NCI-H1436 treated with DMSO at 0.1 percent for 48 hours (cell line): ENCODE measurements around the gene SPATC1L.
"Not testable (repeated sequence)": the region's sequence is repeated elsewhere in the genome, so short reads cannot be mapped to it uniquely, and the experiment has no call there.

Source experiments
- DNase-seq: peaks from one replicate; lab custom pipeline; 2025; lab: John Stamatoyannopoulos, UW

SPATC1L gene

DNA sequence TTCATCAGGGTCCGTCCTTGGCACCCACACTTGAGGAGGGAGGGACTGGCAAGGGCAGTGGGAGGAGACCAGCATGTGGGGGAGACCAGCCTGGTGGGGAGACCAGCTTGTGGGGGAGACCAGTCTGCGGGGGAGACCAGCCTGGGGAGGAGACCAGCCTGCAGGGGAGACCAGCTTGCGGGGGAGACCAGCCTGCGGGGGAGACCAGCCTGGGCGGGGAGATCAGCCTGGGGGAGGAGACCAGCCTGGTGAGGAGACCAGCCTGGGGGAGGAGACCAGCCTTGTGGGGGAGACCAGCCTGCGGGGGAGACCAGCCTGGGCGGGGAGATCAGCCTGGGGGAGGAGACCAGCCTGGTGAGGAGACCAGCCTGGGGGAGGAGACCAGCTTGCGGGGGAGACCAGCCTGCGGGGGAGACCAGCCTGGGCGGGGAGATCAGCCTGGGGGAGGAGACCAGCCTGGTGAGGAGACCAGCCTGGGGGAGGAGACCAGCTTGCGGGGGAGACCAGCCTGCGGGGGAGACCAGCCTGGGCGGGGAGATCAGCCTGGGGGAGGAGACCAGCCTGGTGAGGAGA is 836 bp downstream of the SPATC1L start:
- DNase-seq, result not testable (repeated sequence)

DNA sequence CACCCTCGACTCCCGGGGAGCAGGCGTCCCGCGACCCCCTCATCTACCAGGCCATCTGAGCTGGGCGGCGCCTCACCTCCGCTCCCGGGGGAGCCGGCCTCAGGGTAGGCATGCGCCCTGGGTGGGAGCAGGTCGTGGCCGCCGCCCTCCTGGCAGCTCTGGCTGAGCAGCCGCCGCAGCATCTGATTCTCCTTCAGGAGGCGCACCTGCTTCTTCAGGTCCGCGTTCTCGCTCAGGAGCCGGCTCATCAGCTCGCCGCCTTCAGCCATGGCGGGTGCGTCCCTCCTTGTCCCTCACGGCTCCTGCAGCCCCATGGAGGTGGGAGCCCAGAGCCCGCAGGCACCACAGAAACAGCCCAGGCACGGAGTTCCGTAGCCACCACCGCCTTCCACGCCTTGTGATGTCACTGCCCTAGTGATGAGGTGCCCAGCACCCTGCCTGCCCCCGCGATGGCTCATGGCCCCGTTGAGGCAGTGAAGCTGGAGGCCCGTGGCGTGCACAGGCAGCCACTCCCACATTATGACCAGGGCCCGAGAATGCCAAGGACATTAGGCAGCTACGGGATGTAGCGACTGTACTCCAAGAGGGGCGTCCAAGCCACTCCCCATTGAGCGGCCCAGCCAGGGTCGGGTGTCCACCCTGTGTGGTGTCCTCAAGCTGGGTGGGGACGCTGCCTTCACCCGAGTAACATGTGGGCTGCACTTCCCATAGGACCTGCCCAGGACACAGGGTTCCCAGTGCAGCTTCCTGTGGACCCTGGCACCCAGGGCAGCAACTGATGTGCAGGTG is 1.5 kb downstream of the SPATC1L start:
- DNase-seq, result no peak

DNA sequence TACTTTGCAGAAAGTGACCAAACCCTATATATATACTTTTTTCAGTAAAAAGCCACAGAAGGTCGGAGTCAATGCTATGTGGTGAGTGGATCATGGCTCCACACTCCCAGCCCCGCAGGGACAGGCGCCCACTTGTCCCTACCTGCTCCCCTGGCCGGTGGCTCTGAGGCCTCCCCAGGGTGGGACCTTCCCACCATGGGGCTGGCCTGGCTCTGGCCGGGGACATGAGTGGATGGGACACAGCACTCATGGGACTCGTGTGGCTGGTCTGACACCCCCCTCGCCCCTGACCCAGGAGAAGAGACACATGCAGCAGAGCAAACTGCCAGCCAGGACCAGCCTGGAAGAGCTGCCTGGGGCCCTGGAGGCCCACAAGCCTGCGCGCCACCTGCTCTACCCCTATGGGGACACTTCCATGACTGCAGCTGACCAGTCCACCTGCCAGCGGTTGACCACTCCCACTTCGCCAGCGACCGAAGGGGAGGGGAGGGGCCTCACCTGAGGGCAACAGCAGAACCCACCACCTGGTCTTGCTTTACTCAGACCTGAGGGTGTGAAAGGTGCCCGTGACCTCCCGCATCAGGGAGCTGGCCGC is 2.2 kb downstream of the SPATC1L start:
- DNase-seq, result no peak

DNA sequence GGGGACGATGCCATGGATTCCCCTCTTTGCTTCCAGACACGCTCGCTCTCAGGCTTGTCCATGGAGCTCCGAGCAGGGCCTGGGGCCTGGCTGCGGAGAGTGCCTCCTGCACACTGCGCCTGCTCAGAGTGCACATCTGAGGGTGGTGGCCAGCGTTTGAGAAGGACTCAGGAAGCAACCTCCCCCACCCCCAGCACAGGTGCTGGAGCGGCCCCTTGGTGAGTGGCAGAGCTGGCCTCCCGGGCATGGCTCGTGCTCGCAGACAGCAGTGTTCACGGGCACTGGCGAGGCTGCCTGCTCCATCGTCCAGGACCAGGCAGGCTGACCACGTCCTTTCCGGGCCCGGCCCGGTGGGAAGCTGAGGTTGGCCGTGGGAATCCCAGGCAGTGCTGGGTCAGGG is 2.8 kb downstream of the SPATC1L start:
- DNase-seq, result no peak

DNA sequence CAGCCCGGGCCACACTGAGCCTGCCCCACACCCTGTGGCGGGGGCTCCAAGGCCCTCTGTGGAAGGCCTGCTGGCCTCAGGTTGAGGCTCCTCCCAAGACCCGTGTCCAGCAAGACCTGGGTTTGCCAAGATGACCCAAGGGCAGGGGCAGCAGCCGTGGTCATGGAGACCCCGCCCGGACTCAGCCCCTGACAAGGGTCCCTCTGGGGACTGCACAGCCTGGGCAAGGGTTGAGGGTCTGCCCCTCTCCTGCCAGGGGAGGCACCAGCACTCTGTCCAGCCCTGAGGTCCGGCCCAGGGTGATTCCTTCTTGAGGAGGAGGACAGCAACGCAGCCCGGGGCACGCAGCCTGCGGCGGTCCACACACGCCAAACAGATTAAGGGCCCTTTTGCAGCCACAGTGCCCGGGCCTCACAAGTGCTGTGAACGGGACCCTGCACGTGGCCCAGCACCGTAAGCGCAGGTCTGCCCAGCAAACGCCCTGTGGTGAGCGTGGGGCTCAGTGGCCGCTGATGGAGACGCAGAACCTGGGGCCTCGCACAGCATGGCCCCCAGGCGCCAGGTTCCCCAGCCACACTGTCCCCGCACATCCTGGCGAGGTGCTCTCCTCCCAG is 3.4 kb downstream of the SPATC1L start:
- DNase-seq, result no peak

DNA sequence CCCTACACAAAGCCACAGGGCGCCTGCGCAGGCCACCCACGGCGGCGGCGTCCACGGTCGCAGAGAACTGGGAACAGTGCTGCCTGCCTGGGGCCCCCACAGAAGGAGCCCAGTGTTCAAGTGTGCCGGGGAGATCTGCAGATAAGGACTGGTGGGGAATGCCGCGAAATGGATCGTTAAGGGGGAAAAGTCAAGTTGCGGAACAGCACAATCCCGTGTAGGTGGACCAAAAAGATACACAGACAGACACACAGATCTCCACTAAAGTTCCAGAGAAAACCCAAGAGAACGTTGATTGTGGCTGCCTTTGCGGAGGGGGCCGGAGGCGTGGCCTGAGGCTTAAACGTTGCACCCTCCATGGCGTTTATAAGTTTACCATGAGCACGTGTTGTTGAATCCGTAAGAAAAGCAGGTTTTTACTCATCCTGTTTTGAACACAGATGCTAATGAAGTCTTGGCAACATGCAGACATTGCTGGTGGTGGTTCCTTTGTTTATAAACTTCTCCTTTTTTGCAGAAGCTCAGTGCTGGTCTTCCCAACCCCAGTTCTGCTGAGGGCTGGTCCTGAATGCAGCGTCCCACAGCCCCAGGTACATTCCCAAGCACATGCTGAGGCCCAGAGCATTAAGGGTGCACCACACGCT is 4.1 kb downstream of the SPATC1L start:
- no peak for DNase-seq

DNA sequence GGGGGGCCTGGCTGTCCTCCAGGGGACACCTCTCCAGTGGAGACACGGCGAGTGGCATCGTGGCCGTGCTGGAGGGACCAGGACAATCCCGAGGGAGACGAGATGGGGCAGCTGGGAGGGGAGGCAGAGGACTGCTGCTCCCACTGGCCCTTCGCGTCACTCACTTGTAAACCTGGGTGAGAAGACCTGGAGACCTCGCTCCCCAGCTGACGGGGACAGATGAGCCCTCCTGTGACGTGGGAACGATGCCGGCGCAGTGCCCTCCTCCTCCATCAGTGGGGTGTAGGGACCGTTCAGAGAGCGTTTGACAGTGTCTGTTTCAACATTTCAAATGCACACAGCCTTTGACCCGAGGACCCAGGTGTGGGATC is 4.6 kb downstream of the SPATC1L start:
- no peak for DNase-seq

DNA sequence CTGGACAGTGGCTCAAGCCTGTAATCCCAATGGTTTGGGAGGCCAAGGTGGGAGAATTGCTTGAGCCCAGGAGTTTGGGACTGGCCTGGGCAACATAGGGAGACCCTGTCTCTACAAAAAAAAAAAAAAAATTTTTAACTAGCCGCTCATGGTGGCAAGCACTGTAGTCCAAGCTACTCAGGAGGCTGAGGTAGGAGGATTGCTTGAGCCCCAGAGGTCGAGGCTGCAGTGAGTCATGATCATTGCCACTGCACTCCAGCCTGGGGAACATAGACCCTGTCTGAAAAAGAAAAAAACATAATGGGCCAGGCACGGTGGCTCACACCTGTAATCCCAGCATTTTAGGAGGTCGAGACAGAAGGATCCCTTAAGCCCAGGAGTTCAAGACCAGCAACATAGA is 5.3 kb downstream of the SPATC1L start:
- no peak for DNase-seq

DNA sequence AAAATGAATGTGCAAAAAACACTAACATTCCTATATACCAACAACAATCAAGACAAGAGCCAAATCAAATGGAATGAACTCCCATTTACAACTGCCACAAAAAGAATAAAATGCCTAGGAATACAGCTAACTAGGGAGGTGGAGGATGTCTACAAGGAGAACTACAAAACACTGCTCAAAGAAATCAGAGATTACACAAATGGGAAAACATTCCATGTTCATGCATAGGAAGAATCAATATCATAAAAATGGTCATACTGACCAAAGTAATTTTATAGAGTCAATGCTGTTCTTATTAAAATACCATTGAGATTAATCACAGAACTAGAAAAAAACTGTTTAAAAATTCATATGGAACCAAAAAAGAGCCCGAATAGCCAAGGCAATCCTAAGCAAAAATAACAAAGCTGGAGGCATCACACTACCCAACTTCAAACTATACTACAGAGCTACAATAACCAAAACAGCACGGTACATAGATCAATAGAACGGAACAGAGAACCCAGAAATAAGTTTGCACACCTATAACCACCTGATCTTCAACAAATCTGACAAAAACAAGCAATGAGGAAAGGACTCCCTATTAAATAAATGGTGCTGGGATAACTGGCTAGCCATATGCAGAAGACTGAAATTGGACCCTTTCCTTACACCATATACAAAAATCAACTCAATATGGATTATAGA is 7.7 kb downstream of the SPATC1L start:
- DNase-seq, result not testable (repeated sequence)

DNA sequence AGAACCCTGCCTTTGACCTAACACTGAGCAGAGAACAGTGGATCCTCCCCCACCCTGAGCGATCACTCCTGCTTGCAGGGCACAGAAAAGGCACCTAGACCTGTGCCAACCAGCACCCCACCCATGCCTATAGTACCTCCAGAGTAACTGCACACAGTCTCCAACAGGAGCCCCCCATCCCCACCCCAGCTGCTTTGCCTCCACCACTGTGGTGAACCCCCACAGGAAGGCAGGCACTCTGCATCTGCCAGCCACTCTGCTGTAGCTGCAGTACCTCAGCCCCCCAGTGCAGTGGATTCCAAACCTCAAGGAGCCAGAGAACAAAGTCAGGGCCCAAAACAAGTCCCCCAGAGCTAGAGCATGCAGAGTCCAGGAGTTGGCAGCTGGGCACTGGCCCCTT is 10.7 kb downstream of the SPATC1L start:
- no peak for DNase-seq

DNA sequence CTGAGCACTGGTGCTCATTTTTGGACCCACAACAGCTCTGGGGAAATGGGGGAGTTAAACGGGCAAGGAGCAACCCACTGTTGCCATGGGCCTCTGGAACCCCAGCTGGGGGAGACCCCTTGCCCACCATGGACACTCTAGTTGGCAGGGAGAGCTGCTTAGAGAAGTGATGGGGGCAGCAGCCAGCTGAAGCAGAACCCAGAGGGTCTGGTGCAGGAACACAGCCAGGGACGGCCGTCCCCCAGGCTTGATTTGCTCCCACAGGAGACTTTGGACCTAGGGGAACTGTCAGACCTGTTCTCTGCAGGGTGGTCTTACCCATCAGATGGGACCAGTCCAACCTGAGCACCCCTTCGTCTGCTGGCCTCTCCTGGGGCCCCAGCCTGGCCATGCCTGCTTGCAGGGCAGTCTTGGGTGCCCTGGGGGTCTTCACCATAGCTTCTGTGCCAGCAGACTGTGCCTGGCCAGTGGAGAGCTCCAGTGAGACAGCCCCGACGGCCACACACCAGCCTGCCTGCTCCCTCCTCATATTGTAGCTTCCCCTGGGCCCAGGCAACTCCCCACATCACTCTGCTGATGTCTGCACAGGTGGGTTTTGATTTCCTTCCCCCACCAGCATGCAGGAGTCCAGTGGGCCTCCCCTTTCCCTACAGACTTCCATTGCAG is 11.3 kb downstream of the SPATC1L start:
- no peak for DNase-seq

DNA sequence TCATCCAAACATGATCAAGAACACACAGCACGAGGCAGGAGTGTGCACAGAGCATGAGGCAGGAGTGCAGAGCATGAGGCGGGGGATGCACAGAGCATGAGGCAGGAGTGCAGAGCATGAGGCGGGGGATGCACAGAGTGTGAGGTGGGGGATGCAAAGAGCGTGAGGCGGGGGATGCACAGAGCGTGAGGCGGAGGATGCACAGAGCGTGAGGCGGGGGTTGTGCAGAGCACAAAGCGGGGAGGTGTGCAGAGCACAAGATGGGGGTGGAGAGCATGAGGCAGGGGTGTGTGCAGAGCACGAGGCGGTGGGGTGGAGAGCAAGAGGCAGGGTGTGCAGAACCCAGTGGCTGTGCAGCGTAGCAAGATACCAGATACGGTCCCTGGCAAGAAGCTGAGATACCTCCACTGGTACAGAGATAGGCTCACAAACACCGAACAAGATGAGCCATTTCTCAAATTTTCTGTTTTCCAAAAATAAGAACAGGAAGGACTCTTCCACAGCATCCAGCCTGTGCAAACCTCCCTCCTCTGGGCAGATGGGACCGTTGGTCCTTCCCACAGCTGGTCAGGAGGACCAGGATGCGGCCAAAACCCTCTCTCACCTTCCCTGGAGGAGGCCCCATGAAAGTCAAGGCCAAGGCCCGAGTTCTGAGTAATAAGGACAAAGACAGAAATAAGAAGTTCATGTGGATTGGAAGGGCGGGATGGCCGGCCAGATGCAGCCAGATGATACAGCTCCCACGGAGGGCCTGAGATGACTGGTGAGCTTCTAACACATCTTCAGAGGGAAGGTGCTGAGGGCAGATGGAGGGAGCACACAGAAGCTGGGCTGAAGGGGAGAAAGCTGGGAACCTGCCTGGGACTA is 12.0 kb downstream of the SPATC1L start:
- no peak for DNase-seq

DNA sequence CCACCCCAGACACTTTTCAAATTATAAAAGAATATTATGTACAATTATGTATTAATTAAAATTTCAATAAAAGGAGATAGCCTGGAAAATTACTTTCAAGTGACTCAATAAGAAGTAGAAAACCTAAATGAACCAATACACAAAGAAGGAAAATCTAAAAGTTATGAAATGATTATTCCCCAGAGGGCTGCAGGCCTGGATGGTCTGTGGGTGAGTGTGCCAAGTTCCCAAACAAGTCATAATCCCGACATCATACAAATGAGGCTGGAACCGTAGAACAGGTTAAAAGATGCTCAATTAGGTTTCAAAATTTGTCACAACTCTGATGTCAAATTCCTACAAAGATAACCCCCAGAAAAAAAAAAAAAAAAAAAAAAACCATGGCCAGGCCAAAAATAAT is 12.7 kb downstream of the SPATC1L start:
- no peak for DNase-seq

DNA sequence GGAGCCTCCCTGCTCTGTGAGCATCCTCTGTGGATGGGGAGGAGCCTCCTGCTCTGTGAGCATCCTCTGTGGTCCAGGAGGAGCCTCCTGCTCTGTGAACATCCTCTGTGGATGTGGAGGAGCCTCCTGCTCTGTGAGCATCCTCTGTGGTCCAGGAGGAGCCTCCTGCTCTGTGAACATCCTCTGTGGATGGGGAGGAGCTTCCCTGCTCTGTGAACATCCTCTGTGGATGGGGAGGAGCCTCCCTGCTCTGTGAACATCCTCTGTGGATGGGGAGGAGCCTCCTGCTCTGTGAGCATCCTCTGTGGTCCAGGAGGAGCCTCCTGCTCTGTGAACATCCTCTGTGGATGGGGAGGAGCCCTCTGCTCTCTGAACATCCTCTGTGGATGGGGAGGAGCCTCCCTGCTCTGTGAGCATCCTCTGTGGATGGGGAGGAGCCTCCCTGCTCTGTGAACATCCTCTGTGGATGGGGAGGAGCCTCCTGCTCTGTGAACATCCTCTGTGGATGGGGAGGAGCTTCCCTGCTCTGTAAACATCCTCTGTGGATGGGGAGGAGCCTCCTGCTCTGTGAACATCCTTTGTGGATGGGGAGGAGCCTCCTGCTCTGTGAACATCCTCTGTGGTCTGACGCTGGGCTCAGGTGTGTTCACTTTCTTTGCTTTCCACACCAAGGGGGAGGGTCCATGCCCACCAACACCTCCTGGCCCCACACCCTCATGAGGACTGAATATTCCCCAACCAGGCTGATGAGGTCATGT is 13.6 kb downstream of the SPATC1L start:
- DNase-seq, result not testable (repeated sequence)

DNA sequence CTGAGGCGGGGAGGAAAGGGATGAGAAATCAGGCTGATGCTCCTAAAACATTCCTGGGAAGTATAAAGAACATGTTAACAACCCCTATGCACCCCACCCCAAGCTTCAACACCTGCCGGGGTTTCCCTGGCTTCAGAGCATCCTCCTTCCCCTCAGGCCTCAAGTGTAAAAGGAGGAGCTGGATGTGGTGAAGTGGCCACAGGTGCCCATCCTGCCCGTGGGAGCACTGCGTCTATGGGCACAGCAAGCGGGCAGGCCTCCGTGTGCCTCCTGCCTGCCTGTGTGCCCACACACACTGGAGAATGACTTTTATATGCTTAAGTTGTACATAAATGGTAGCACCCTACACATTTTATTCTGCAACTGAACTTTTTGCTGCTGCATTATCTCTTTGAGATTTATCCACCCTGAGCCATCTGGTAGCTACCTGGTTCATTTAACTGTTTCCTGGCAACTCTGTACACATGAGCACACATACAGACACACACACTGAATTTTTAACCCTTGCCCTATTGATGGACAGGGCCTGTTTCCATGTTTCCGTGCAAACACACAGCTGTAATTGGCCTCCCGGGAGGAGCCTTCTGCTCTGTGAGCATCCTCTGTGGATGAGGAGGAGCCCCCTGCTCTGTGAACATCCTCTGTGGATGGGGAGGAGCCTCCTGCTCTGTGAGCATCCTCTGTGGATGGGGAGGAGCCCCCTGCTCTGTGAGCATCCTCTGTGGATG is 15.4 kb downstream of the SPATC1L start:
- no peak for DNase-seq

DNA sequence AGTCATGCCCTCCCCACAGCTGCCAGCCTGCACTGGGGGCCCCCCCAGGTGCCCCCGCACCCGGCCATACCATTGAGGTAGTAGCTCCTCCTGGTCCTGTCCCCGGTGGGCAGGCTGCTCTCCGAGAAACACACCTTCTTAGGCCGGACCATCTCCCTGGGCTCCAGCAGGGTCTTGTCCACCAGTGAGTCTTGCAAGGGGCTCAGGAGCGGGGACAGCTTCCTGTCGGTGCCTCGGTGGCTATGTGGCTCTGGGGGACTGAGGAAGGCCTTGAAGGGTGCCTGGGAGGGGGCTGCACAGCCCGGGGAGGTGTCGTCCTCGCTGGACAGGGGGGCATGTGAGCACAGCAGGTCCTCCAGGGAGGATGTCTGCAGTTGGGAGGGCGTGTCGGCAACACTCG is 16.0 kb downstream of the SPATC1L start:
- no peak for DNase-seq

DNA sequence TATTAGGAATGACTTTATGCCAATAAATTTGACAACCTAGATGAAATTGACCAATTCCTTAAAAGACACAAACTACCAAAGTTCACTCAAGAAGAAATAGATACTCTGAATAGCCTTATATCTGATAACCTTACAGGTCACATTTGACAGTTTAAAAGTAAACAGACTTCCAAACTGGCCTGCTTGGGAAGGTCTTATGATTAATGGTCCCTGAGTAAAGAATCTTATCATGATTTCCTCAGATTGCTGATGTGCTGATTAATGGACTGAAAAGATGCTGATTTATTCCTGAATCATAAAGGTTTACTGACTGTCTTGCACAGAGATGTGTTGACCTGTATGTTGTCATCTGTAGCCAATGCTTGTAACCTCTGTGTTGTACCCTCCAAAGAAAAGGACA is 19.2 kb downstream of the SPATC1L start:
- DNase-seq, result no peak

DNA sequence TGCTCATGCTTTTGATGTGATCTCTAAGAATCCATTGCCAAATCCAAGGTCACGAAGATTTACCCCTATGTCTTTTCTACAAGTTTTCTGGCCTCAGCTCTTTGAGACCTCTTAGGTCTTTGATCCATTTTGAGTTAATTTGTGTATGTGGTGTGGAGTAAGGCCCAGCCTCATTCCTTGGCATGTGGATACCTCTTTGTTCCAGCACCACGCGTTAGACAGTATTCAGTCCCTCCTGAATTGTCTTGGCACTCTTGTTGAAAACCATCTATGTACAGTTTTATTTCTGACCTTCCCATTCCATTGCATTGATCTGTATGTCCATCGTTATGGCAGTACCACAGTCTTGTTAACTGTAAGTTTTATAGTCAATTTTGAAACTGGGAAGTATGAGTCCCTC is 20.9 kb downstream of the SPATC1L start:
- no peak for DNase-seq
